Neural crest cell (in vitro differentiated cells): ENCODE results near the gene SEMA5B. TPM values are rescaled to one million over a fixed set of nuclear protein-coding genes. Genes with fewer than 3 reads are reported as not detected.

Experiments
- DNase-seq: peaks from one replicate; pipeline ENCODE4 v3.0.0; 2021; ENCODE audit warnings: low read depth, mixed read lengths, low spot score
- H3K27ac Mint-ChIP-seq: one replicate; pipeline ENCODE4 v1.8.0; 2021; ENCODE audit warnings: mild to moderate bottlenecking, mixed read lengths; ENCODE audit not compliant: unreplicated experiment
- H3K27me3 Mint-ChIP-seq: 2 replicates; pipeline ENCODE4 v1.8.0; 2021; ENCODE audit warnings: low read depth, mild to moderate bottlenecking, mixed read lengths
- H3K36me3 Mint-ChIP-seq: 2 replicates; pipeline ENCODE4 v1.8.0; 2021; ENCODE audit warnings: low read depth, mild to moderate bottlenecking, mixed read lengths
- H3K4me1 Mint-ChIP-seq: 2 replicates; pipeline ENCODE4 v1.8.0; 2021; ENCODE audit warnings: mixed read lengths
- H3K4me3 Mint-ChIP-seq: one replicate; pipeline ENCODE4 v1.8.0; 2021; ENCODE audit warnings: mild to moderate bottlenecking, mixed read lengths
- H3K9me3 Mint-ChIP-seq: 2 replicates; pipeline ENCODE4 v1.8.0; 2021; ENCODE audit warnings: mixed read lengths
- CTCF ChIP-seq: fragments of 200-600 bp; sonication (generic); conservative IDR thresholded peaks from 2 replicates; pipeline ENCODE4 v1.5.0; 2021; ENCODE audit warnings: antibody characterized with exemption, mild to moderate bottlenecking
- total RNA-seq: library from RNA; stranded (reverse); gene quantifications from 2 replicates; pipeline ENCODE4 v1.2.1, GENCODE V29; 2021

SEMA5B gene
- total RNA-seq, 1 donor from 2014 or later: 57.3 TPM

DNA sequence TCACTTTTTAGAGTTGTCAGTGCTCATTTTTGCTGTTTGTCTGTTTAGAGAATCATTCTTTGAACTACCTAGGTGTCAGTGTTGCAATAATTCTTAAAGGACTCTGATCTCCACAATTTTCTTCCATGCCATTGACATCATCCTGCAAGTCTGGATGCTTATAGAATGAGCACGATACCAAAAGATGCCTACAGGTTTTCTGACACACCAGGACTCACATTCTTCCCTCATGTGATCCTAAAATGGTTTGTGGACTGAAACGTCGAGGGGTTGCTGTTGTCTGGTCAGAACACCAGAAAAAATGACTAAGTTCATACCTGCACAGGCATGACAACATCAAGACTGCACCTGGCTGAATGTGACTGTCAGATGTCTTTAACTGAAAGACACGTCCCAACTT, 95.9 kb downstream of the SEMA5B start:
- Mint-ChIP-seq H3K36me3 (peaks cover 2% of the 10 kb centered on the region), H3K9me3 (no peaks in the 10 kb centered on the region), H3K4me1 (peaks cover 11% of the 10 kb centered on the region), H3K27ac (no peak overlapping the region), H3K4me3 (no peak overlapping the region), H3K27me3 (no peaks in the 10 kb centered on the region)
- TF ChIP-seq CTCF: no peak
- no peak for DNase-seq

GRCh38 chr3:122930063-122930997, 97.2 kb downstream of the SEMA5B start:
- Mint-ChIP-seq H3K36me3 (peaks cover 2% of the 10 kb centered on the region), H3K4me1 (peaks cover 3% of the 10 kb centered on the region), H3K9me3 (no peaks in the 10 kb centered on the region), H3K27ac (peak overlapping the region; percentile 6), H3K27me3 (no peaks in the 10 kb centered on the region), H3K4me3 (no peak overlapping the region)
- DNase-seq: no peak
- TF ChIP-seq CTCF: no peak

GRCh38 chr3:122929188-122930062, 98.1 kb downstream of the SEMA5B start:
- no peak overlapping the region for H3K4me3 Mint-ChIP-seq
- H3K27ac Mint-ChIP-seq: no peak overlapping the region
- H3K36me3 Mint-ChIP-seq: peaks cover 2% of the 10 kb centered on the region
- H3K4me1 Mint-ChIP-seq: peaks cover 3% of the 10 kb centered on the region
- no peak for DNase-seq
- no peaks in the 10 kb centered on the region for H3K9me3 Mint-ChIP-seq
- H3K27me3 Mint-ChIP-seq: no peaks in the 10 kb centered on the region
- TF ChIP-seq CTCF: no peak

DNA sequence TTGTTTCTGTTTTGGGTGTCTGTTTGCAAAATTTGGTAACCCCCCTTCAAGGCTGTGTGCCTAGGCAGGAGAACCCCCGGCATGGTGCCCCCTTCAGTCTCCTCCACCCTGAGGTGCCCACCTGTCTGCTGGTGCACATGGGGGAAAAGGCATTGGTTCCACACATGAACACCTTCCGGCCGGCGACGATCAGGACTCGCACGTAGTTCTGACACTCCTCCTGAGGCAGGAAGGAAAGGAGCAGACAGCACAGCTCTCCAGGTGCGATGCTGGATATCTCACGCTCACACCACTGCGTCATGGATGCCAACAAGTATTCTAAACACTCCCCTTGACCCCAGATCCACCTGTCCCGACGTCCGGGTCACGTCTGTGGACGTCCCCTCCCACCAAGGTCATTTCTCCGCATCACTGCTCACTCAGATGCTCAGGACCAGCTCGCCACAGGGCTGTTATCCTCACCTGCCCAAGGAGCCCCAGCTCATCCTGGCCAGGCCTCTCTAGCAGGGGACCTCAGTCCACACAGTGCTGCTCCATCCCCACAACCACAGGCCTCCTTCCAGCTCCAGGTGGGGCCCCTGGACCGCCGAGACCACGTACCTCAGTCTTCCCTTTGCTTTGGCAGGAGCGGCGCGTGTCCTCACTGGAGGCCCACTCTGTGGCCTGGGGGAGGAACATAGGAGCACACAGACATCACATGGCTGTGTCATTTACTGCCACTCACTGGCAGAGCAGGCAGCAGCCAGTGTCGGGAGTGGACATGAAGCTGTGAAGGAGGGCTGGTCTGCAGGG, 99.0 kb downstream of the SEMA5B start:
- no peak for TF ChIP-seq CTCF
- Mint-ChIP-seq H3K36me3 (peaks cover 2% of the 10 kb centered on the region), H3K27ac (peak overlapping the region; percentile 78), H3K9me3 (no peaks in the 10 kb centered on the region), H3K27me3 (no peaks in the 10 kb centered on the region), H3K4me1 (peaks cover 3% of the 10 kb centered on the region), H3K4me3 (no peak overlapping the region)
- no peak for DNase-seq

GRCh38 chr3:122927726-122928125, 99.8 kb downstream of the SEMA5B start:
- no peak for DNase-seq
- H3K27me3 Mint-ChIP-seq: no peaks in the 10 kb centered on the region
- peaks cover 3% of the 10 kb centered on the region for H3K4me1 Mint-ChIP-seq
- no peak overlapping the region for H3K4me3 Mint-ChIP-seq
- H3K36me3 Mint-ChIP-seq: no peaks in the 10 kb centered on the region
- TF ChIP-seq CTCF: no peak
- H3K27ac Mint-ChIP-seq: peak overlapping the region; percentile 59
- no peaks in the 10 kb centered on the region for H3K9me3 Mint-ChIP-seq
